ENCODE results near the gene SCN10A. TPM values are rescaled to one million over a fixed set of nuclear protein-coding genes. Genes with fewer than 3 reads are reported as not detected.

SCN10A gene
- total and polyA plus RNA-seq, 9 of the 15 experiments (the other 6 are each of a cell fraction or from before 2014, with no cell fraction given) = not detected

DNA sequence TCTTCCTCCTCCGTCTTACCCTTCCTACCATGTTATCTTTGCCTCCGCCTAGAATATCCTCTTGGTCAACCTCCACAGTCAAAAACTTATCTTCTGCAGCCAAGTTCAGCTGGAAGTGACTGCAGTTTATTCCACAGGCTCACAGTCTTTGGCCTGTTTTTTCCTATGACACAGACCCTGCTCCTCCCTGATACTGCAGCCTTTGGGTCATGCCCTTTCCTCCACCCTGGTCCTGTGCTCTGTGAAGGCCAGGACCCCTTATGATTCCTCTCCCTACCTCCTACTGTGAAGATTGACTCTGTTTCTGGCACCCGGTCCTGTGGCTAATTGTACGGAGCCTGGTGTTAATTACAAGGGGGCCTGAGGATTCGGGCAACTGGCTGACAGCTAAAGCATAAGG, 117.3 kb downstream of the SCN10A start:
- POLR2A ChIA-PET = interaction anchor here (0.9 kb wide), 1 partner anchor 15 kb away, joined by 3 read pairs; no protein-coding TSS in a partner anchor
- ATAC-seq (no peak), DNase-seq (ENCODE audit: extremely low read depth in 1 of 4, low spot score in 3 of 4) (no peak), FAIRE-seq (no peak)
- no peaks in the 10 kb centered on the region; the same call in 1 of the 2 replicates for H4K20me1 ChIP-seq (replicated peaks; ENCODE audit: control insufficient read depth, insufficient read depth, low read length)
- no peak overlapping the region for H3K27ac ChIP-seq (ENCODE audit: extremely low read depth, low read depth, low read length)
- intact Hi-C loops (cut with micrococcal nuclease) (no loop called here), in situ Hi-C loops (cut with MboI) (no loop called here)
- no peak overlapping the region for H3K4me2 ChIP-seq (ENCODE audit: insufficient read depth, low read length)
- no peaks in the 10 kb centered on the region for H3K9me1 ChIP-seq (ENCODE audit: control insufficient read depth, insufficient read depth, low read length)
- H3K27me3 ChIP-seq (ENCODE audit: control insufficient read depth in 2 of 2, insufficient read depth in 2 of 2, low read length in 2 of 2) = peaks cover 10 to 23% of the 10 kb centered on the region in 2 experiments; a peak in 4 of 5 replicates
- no peaks in the 10 kb centered on the region for H3K36me3 ChIP-seq (ENCODE audit: control insufficient read depth, insufficient read depth, low read length)
- BruUV-seq (replicated peaks) = no TSS peak
- H3K4me3 ChIP-seq = no peak overlapping the region
- H3K4me1 ChIP-seq (replicated peaks in 1 of 2; ENCODE audit: control insufficient read depth in 2 of 2, insufficient read depth in 2 of 2, low read length in 2 of 2) = no peaks in the 10 kb centered on the region
- no peak for TF ChIP-seq CXXC5 (CRISPR knock-in tag; IDR thresholded peaks at IDR 0.05)
- H3K9me3 ChIP-seq (replicated peaks; ENCODE audit: control insufficient read depth, insufficient read depth, low read depth, low read length) = no peaks in the 10 kb centered on the region
- H3K9ac ChIP-seq (ENCODE audit: insufficient read depth in 1 of 2, low read depth in 2 of 2, low read length in 2 of 2) = no peak overlapping the region
- WGBS (ENCODE audit: insufficient coverage, low coverage, missing lambda C conversion rate) = 2% methylated on average over 5 of the region's 5 CpGs
- no peak overlapping the region for H2AFZ ChIP-seq (ENCODE audit: low read depth, low read length)
- no peaks in the 10 kb centered on the region for H3K79me2 ChIP-seq (ENCODE audit: control insufficient read depth, insufficient read depth, low read length)
- CTCF ChIA-PET (ENCODE audit: low intra/inter-chr PET ratio) = no interaction called here

DNA sequence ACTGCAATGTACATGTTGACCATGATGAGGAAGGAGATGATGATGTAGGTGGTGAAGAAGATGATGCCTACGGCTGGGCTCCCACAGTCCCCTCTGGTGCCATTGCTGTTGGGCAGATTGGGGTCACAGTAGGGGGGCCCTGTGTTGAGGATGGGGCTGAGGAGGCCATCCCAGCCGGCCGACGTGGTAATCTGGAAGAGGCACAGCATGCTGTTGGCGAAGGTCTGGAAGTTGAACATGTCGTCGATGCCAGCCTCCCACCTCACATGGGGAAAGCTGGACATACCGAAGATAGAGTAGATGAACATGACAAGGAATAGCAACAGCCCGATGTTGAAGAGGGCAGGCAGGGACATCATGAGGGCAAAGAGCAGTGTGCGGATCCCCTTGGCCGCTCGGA, 118.0 kb downstream of the SCN10A start:
- Histone ChIP-seq H3K9me1 (ENCODE audit: control insufficient read depth, insufficient read depth, low read length) (no peaks in the 10 kb centered on the region), H3K79me2 (ENCODE audit: control insufficient read depth, insufficient read depth, low read length) (no peaks in the 10 kb centered on the region), H3K27me3 (ENCODE audit: control insufficient read depth in 2 of 2, insufficient read depth in 2 of 2, low read length in 2 of 2) (peaks cover 10 to 23% of the 10 kb centered on the region in 2 experiments; a peak in 4 of 5 replicates), H4K20me1 (replicated peaks; ENCODE audit: control insufficient read depth, insufficient read depth, low read length) (no peaks in the 10 kb centered on the region; the same call in 1 of the 2 replicates), H3K4me2 (ENCODE audit: insufficient read depth, low read length) (no peak overlapping the region), H3K9ac (ENCODE audit: insufficient read depth in 1 of 2, low read depth in 2 of 2, low read length in 2 of 2) (no peak overlapping the region), H2AFZ (ENCODE audit: low read depth, low read length) (no peak overlapping the region), H3K36me3 (ENCODE audit: control insufficient read depth, insufficient read depth, low read length) (no peaks in the 10 kb centered on the region), H3K9me3 (replicated peaks; ENCODE audit: control insufficient read depth, insufficient read depth, low read depth, low read length) (no peaks in the 10 kb centered on the region), H3K4me1 (replicated peaks in 1 of 2; ENCODE audit: control insufficient read depth in 2 of 2, insufficient read depth in 2 of 2, low read length in 2 of 2) (no peaks in the 10 kb centered on the region), H3K27ac (ENCODE audit: extremely low read depth, low read depth, low read length) (no peak overlapping the region), H3K4me3 (no peak overlapping the region)
- intact Hi-C loops (cut with micrococcal nuclease) = no loop called here
- in situ Hi-C loops (cut with MboI) = no loop called here
- WGBS (ENCODE audit: insufficient coverage, low coverage, missing lambda C conversion rate) = 2% methylated on average over 12 of the region's 12 CpGs
- ChIA-PET CTCF (ENCODE audit: low intra/inter-chr PET ratio) (no interaction called here), POLR2A (no interaction called here)
- ATAC-seq (no peak), FAIRE-seq (no peak), DNase-seq (ENCODE audit: extremely low read depth in 1 of 4, low spot score in 3 of 4) (no peak)
- BruUV-seq (replicated peaks) = no TSS peak
- TF ChIP-seq MCM7 (IDR thresholded peaks at IDR 0.05) = no peak
- TF ChIP-seq SIN3B (IDR thresholded peaks at IDR 0.05; ENCODE audit: low read depth) = no peak
- TF ChIP-seq MTF1 (CRISPR knock-in tag; IDR thresholded peaks at IDR 0.05; ENCODE audit: borderline replicate concordance) = no peak
- TF ChIP-seq, protein P1, sequence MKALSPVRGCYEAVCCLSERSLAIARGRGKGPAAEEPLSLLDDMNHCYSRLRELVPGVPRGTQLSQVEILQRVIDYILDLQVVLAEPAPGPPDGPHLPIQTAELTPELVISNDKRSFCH (CRISPR knock-in tag; IDR thresholded peaks at IDR 0.05) = no peak
- TF ChIP-seq, protein P1 (tag; IDR thresholded peaks at IDR 0.05) = no peak
- TF ChIP-seq PHB2 (IDR thresholded peaks at IDR 0.05; ENCODE audit: low read depth) = no peak
- TF ChIP-seq RFX5 (IDR thresholded peaks at IDR 0.05; ENCODE audit: low read depth, low read length) = no peak
- TF ChIP-seq EZH2 (IDR thresholded peaks at IDR 0.05; ENCODE audit: borderline replicate concordance, low read depth, low read length) = no peak
- TF ChIP-seq CHD2 (IDR thresholded peaks at IDR 0.05; ENCODE audit: low read depth, low read length) = no peak
- no peak for TF ChIP-seq ZNF384 (IDR thresholded peaks at IDR 0.05; ENCODE audit: low read depth, low read length)
- TF ChIP-seq CREM (IDR thresholded peaks at IDR 0.05; ENCODE audit: low read depth) = no peak
- TF ChIP-seq TSC22D4 (tag; IDR thresholded peaks at IDR 0.05) = no peak
- TF ChIP-seq EGR1 (conservative IDR thresholded peaks at IDR 0.05) = no peak
